MG63 (cell line): ENCODE results near the gene CCDC85C. TPM values are rescaled to one million over a fixed set of nuclear protein-coding genes. Genes with fewer than 3 reads are reported as not detected.

Experiments
- DNase-seq: peaks from one replicate; pipeline ENCODE4 v3.0.0-alpha.2; 2020
- H3K27me3 ChIP-seq: fragments of 250-450 bp; sonication (Bioruptor Pico); 2 replicates; pipeline ENCODE4 v1.5.1; 2020; ENCODE audit warnings: mild to moderate bottlenecking, moderate library complexity
- H3K36me3 ChIP-seq: fragments of 250-450 bp; sonication (Bioruptor Pico); 2 replicates; pipeline ENCODE4 v1.5.1; 2020; ENCODE audit warnings: mild to moderate bottlenecking, moderate library complexity
- H3K4me3 ChIP-seq: fragments of 250-450 bp; sonication (Bioruptor Pico); 2 replicates; pipeline ENCODE4 v1.5.1; 2020; ENCODE audit warnings: mild to moderate bottlenecking, moderate library complexity
- H3K9me3 ChIP-seq: fragments of 250-450 bp; sonication (Bioruptor Pico); 2 replicates; pipeline ENCODE4 v1.5.1; 2020; ENCODE audit warnings: mild to moderate bottlenecking, moderate library complexity
- total RNA-seq: library from RNA; depleted of rRNA; stranded (reverse); fragments of >200 nt; shearing (Covaris generic); gene quantifications from 2 replicates; pipeline ENCODE4 v1.2.3, GENCODE V29; 2014; ENCODE audit warnings: low replicate concordance

CCDC85C gene
- total RNA-seq, 1 experiment from 2014 or later: 22.2 TPM

DNA sequence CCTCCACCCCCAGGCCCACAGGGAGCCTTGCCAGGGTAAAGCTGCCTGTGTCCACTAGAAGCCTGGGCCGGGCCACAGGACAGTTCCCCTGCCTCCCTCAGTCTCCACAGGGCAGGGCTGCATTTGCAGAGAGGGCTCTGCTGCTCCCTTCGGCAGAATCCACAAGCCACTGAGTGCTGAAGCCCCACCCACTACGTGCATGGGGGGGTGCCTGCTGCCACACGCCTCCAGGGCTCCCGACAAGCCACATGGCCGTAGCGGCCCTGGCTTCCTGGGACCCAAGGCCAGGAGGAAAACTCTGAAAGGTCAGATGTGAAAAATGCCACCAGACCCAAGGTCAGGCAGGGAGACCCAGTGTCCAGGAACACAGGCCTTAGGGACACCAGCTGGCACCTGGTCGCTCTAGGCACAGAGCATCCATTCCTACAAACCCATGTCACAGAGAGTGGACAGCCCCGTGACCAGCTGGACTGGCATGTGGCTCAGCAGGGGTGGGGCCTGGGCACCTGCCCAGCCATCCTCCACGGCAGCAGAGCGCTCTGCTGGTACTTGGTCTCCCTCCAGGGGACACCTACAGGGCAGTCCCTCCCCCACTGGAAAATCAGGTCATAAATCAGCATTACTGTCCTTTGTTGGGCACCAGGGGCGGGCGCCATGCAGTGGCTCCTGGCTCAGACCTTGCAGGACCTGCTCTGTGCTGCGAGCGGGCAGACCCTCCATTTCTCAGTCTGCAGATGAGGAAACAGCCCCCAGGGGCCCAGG is 42.9 kb downstream of the CCDC85C start:
- Histone ChIP-seq H3K9me3 (no peaks in the 10 kb centered on the region), H3K27me3 (no peaks in the 10 kb centered on the region), H3K36me3 (no peaks in the 10 kb centered on the region), H3K4me3 (no peak overlapping the region)
- no peak for DNase-seq

DNA sequence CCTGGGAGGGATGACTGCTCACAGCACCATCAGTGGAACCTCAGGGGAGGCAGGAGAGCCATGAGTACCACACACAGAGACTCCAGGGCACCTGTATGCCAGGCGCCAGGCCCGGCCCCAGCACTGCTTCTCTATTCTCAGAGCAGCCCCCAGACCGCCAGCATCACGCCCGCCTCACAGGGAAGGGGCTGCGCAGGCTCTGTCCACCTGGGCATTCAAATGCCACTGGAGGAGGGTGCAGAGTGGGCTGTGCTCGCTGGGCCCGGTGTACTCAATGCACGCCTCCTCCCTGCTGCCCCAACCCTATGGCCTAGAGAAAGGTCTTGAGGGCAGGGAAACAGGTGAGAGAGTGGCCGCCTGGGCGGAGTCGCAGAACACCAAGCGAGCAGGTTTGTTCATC is 43.6 kb downstream of the CCDC85C start:
- no peaks in the 10 kb centered on the region for H3K9me3 ChIP-seq
- DNase-seq: no peak
- H3K36me3 ChIP-seq: no peaks in the 10 kb centered on the region
- H3K27me3 ChIP-seq: no peaks in the 10 kb centered on the region
- H3K4me3 ChIP-seq: no peak overlapping the region

DNA sequence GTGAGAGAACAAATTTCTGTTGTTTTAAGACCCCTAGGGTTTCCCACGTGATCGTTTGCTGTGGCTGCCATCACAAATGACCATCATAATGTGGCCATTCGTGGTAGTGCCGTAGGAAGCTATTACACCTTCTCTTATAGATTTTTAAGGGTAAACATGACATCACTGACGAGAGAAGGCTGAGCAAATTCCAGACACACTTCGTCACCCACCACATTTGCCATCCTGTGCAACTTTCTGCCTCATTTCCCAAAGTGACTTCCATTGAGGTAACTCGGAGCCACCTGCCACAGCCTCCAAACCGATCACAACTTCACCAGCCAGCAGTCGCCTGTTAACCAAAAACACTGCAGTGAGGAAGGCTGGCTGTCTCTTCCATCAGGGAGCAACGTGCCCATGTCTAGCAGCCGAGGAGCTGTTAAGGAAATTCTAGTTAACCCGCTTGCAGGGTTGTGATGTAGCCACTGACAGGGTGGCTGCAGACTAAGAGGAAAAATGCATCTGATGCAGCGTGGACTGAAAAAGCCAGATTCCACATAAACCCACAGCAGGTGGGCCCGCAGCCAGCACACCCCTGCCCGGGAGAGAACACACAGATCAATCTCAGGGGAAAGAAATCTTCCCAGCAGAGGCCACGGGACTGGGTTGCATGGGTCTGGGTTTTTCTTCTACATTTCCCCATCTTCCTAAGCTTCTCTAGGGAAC is 44.6 kb downstream of the CCDC85C start:
- H3K27me3 ChIP-seq: no peaks in the 10 kb centered on the region
- H3K36me3 ChIP-seq: no peaks in the 10 kb centered on the region
- H3K9me3 ChIP-seq: no peaks in the 10 kb centered on the region
- DNase-seq: no peak
- no peak overlapping the region for H3K4me3 ChIP-seq

DNA sequence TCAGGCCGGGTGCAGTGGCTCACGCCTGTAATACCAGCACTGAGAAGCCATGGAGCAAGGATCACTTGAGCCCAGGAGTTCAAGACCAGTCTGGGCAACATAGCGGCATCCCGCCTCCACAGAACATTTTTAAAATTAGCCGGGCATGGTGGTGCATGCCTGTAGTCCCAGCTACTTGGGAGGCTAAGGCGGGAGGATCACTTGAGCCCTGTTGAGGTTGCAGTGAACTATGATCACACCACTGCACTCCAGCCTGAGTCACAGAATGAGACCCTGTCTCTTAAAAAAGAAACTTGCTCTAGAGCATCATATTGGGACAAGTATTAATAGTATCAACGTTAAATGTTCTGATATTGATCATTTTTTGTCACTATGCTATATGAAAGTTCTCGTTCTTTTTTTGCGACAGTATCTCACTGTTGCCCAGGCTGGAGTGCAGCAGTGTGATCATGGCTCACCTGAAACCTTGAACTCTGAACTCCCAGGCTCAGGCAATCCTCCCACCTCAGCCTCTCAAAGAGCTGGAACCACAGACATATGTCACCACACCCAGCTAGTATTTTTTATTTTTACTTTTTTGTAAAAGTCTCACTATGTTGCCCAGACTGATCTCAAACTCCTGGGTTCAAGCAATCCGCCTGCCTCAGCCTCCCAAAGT is 47.7 kb downstream of the CCDC85C start:
- H3K4me3 ChIP-seq: no peak overlapping the region
- no peaks in the 10 kb centered on the region for H3K36me3 ChIP-seq
- no peak for DNase-seq
- no peaks in the 10 kb centered on the region for H3K27me3 ChIP-seq
- H3K9me3 ChIP-seq: no peaks in the 10 kb centered on the region

DNA sequence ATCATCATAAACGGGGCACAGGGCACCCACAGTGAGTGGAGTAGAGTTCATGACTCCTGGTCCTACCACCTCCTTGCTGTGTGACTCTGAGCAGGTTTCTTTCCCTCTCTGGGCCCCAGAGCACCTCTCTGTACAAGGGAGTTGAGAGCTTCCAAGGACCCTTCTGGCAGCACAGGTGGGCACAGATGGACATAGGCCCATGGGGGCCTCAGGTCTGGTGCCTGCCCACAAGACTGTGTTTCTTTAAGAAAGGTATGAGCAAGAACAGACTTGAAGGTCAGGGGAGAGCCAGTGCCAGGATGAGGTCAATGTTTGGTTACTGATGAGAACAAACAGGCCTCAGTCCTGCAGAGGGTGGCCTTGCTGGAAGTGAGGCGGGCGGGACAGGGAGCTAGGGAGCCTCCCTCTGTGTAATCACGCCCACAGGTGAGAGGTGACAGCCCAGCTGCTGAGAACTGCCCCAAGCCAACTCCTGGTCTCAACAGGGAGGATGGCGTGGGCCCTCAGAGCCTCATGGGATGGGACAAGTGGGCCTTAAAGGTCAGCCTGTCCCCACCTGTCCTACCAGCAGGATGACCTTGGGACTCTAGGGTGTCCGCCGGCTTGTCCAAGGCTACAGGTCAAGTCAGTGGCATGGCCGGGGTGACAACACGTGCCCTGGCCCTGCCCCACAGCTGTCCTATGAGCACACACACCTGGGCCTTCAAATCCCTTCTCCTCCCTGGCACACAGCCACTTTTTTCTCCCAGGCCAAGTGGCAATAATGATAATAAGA is 49.1 kb downstream of the CCDC85C start:
- Histone ChIP-seq H3K9me3 (no peaks in the 10 kb centered on the region), H3K4me3 (no peak overlapping the region), H3K27me3 (no peaks in the 10 kb centered on the region), H3K36me3 (no peaks in the 10 kb centered on the region)
- DNase-seq: no peak

DNA sequence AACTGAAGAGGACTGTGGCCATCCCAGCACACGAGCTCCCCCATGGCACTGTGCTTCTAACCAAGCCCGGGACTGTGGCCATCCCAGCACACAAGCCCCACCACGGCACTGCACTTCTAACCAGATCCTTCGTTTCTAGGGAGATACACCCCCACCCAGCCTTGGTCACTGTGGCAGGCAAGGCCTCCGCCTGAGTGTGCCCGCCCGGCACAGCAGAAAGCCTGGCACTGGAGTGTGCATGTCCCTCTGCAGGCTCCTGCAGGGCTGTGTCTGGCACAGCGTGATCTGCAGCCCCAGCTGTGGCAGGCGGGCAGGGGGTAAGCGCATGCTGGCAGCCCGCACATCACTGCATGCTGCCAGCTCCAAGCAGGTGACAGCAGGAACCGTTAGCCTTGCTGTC is 49.8 kb downstream of the CCDC85C start:
- Histone ChIP-seq H3K36me3 (no peaks in the 10 kb centered on the region), H3K4me3 (no peak overlapping the region), H3K27me3 (no peaks in the 10 kb centered on the region), H3K9me3 (no peaks in the 10 kb centered on the region)
- DNase-seq: no peak

DNA sequence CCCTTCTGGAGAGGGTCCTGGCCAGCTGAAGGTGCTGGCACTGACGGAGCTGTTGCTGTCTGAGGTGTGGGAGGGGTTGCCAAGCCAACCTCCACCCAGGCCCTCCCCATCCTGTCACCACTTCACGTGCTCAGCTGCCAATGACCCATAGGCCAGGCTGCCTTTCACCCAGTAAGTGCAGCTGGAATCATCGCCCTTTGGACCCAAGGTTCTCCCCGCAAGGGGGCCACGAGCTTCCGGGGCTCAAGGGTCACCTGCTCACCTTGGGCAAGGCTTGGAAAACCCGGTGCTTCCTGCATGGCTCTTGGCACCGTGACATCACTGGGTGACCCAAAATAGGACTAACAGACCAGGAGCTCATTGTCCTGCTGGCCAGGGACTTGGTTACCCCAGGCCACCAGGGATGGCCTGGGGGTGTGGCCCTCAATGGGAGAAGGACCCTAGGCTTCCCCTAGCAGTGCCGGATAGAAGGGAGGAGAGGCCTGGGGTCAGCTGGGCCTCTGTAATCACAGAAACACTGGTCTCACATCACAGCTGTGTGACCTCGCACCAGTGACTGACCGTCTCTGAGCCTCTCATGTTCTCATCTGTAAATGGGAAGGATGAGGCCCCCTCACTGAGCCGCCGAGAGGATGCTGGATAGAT is 51.3 kb downstream of the CCDC85C start:
- Histone ChIP-seq H3K36me3 (no peaks in the 10 kb centered on the region), H3K27me3 (no peaks in the 10 kb centered on the region), H3K4me3 (no peak overlapping the region), H3K9me3 (no peaks in the 10 kb centered on the region)
- no peak for DNase-seq

DNA sequence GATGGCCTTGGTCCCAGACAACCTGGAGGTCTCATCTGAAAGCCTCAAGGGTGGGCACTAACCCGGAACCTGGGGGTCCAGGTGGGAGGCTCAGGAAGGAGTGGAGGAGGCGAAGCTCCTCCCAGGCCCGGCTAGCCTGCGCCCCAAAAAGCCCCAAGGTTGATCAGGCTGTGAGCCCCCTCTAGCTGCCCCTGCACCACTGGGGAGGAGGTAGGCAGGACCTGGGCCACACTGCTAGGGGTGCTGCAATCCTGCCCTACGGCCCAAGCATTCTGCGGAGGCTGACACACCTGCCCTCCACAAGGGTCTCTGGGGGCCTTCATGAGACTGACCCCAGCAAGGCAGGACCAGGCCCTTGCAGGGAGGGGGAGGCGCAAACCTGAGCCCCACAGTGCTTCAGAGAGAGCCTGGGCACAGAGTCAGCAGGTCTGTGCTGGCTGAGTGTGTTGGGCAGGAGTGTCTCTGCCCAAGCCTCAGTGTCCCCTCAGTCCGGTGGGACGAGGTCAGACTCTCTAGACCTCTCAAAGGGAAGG is 51.9 kb downstream of the CCDC85C start:
- DNase-seq: no peak
- Histone ChIP-seq H3K4me3 (no peak overlapping the region), H3K36me3 (no peaks in the 10 kb centered on the region), H3K27me3 (no peaks in the 10 kb centered on the region), H3K9me3 (no peaks in the 10 kb centered on the region)

DNA sequence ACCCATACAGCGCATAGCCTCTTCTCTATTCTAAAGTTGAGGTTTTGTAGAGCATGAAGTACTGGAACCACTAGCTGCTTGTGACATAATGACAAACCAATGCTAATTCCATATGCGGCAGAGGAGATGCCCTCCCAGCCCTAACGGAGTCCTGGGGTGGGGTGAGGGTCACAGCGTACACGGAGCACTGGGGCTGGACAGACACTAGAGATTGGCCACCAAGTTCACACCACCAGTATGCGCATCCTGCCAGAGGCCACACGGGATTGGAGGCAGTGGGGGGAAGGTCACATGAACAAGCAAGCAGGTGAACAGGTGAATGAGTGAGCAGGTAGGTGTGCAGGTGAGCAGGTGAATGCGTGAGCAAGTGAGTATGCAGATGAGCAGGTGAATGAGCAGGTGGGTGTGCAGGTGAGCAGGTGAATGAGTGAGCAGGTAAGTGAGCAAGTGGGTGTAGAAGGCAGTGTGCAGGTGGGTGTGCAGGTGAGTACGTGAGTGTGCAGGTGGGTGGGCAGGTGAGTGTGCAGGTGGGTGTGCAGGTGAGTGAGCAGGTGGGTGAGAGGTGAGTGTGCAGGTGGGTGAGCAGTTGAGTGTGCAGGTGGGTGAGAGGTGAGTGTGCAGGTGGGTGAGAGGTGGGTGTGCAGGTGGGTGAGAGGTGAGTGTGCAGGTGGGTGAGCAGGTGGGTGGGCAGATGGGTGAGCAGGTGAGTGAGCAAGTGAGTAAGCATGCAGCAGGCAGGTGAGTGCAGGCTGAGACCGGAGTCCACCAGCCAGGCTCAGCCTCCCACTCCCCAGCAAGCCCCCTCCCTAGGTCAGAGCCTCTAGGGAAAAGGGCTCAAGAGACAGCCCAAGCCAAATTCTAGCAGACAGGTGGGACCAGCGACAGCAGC is 52.7 kb downstream of the CCDC85C start:
- Histone ChIP-seq H3K36me3 (no peaks in the 10 kb centered on the region), H3K27me3 (no peaks in the 10 kb centered on the region), H3K4me3 (no peak overlapping the region), H3K9me3 (no peaks in the 10 kb centered on the region)
- no peak for DNase-seq

DNA sequence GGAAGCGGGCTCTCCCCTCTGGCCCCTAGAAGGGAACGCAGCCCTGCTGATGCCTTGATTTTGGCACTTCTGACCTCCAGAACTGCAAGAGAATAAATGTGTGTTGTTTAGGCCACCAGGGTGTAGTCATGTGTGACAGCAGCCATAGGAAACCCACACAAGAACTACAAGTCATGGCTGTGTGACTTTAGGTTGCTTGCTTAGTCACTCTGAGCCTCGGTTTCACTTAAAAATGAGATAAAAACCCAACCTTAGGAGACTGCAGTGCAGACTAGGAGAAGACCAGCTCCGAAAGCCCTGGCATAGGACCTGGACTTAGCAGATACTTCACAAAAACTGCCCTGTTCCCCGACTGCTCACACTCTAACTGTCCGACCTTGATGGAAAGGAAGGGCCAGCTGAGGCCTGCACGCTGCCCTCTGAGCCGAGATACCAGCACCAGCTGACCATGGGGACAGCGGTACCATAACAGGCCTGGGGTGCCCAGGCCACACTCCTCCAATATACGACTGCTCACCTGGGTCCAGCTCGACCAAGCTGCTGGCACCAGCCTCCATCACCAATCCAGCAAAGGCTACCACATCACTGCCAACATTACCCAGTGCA is 53.5 kb downstream of the CCDC85C start:
- H3K9me3 ChIP-seq: no peaks in the 10 kb centered on the region
- DNase-seq: no peak
- no peaks in the 10 kb centered on the region for H3K27me3 ChIP-seq
- no peaks in the 10 kb centered on the region for H3K36me3 ChIP-seq
- no peak overlapping the region for H3K4me3 ChIP-seq

DNA sequence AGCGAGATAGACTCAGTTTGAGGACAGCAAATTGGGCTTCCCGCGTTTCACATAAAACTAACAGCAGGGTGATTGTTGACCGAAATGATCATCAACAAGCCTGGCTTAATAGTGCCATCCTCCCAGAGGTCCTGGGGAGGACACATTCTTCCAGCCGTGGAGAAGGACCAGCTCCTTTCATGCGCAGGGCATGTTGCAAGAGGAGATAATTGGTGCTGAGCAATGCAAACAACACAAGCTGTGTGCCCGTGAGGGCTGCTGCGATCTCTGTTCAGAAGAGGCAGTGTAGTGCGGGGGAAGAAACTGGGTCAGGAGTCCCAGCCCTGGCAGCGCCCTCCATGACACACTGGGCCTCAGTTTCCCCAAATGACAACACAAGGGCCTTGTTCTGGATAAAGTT is 54.3 kb downstream of the CCDC85C start:
- DNase-seq: no peak
- no peak overlapping the region for H3K4me3 ChIP-seq
- no peaks in the 10 kb centered on the region for H3K36me3 ChIP-seq

DNA sequence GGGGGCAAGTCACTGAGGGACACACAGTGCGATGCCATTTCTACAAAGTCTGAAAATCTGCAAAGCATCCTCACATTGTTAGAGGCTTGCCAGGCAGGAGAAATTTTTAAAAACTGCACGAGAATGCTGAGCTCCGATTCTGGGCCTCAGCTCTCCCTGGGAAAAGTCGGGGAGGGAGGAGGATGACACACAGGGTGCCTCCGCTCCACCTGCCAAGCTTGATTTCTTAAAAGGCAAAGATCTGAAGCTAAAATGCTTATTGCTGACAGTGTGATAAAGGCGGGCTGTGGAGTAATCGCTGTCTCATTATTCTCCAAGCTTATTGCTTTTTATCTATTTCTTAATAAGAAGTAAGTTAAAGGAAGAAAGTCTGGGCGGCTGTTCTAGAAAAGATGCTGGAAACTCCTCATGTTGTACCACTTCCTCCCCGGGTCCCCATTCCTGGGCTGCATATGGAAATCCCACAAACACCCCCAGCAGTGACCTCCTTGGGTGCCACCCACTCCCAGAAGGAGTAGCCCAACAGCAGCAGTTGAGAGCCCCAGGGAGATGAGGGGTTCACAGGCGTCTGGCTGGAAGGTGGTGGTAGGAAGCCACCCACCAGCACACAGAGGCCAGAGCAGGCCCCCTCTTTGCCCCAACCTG is 55.0 kb downstream of the CCDC85C start:
- H3K36me3 ChIP-seq: no peaks in the 10 kb centered on the region
- no peaks in the 10 kb centered on the region for H3K27me3 ChIP-seq
- no peak overlapping the region for H3K4me3 ChIP-seq
- no peak for DNase-seq
- no peaks in the 10 kb centered on the region for H3K9me3 ChIP-seq

More for the DNA sequence above, 54.3 kb downstream of the CCDC85C start:
- no peaks in the 10 kb centered on the region for H3K27me3 ChIP-seq
- H3K9me3 ChIP-seq: no peaks in the 10 kb centered on the region

DNA sequence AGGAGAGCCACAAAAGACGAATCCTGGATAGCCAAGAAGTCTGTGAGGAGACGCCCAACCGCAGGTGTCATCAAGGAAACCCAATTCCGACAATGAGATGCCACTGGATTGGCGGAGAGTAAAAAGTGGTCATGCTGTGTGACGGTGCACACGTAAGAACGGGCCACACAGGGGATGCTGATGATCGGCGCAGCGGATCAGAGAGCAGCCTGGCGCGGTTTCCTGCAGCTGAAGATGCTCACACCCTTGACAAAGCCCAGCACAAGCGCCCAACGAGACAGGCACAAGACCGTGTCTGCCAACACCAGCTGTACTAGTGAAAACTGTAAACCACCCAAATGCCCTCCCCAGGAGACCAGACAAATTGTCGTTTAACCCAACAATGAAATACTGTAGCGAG is 55.8 kb downstream of the CCDC85C start:
- Histone ChIP-seq H3K9me3 (no peaks in the 10 kb centered on the region), H3K27me3 (no peaks in the 10 kb centered on the region), H3K36me3 (no peaks in the 10 kb centered on the region), H3K4me3 (no peak overlapping the region)
- no peak for DNase-seq

DNA sequence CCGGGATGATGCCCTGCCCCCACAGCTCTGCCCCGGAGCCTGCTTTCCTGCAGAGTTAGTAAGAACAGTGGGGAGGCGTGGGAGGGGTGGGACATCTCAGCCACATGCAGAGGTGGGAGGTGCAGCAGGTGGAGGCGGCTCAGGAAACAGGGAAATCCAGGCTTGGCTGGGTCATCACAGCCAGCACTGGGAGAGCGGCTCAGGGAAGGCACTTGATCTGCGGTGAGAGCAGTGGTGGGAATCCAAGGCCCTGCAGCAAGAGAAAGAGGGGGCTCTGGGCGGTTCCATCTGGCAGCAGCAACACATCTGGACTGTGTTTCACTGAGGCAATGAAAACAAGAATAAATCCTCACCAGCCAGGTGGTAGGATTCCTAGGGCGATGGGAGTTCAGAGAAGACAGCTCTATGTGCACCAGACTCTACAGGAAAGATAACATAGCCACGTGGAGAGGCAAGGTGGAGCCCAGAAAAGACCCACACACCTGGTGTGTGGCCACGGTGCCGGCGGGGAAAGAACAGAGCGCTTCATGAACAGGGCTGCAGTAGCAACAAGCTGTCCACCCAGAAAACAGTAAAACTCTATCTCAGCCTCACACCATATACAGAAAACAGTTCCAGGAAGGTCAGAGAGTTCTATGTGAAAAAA is 57.6 kb downstream of the CCDC85C start:
- no peaks in the 10 kb centered on the region for H3K9me3 ChIP-seq
- H3K36me3 ChIP-seq: no peaks in the 10 kb centered on the region
- no peak overlapping the region for H3K4me3 ChIP-seq
- no peaks in the 10 kb centered on the region for H3K27me3 ChIP-seq
- no peak for DNase-seq
